HG02938 (cell line): Measurements from ENCODE around the gene AGAP5.

Source experiments
- ATAC-seq: cut with Tn5 transposase; IDR thresholded peaks from one replicate; pipeline ENCODE4 v1.9.1; 2021; ENCODE audit warnings: mild to moderate bottlenecking, moderate library complexity; ENCODE audit not compliant: unreplicated experiment

Gene AGAP5

GRCh38 chr10:73655990-73656298 lies 42.0 kb downstream of the AGAP5 start, which contains the start of gene SYNPO2L:
Gene SYNPO2L, minus strand, starts transcription at chr10:73656029. Its CDS starts 107 bp downstream, at chr10:73655922.
- ATAC-seq = no peak

GRCh38 chr10:73655257-73655989 lies 42.5 kb downstream of the AGAP5 start:
- ATAC-seq = no peak

DNA sequence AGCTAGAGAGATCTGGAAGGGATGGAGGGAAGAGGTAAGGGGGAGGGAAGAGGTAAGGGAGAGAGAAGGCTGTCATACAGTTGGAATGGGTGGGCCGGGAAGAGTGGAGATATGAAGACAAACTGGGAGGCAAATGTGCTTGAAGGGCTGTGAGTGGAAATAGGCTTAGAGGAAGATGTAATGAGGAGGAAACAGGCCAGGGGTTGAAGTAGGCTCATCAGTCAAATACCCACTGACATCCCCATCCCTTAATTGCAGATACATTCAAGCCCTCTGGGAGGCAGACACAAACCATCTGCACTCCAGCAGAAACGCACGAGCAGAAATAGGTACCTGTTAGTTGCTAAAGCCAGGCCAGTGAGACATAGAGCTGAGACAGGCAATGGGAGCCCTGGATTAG lies 44.2 kb downstream of the AGAP5 start:
- no peak for ATAC-seq

DNA sequence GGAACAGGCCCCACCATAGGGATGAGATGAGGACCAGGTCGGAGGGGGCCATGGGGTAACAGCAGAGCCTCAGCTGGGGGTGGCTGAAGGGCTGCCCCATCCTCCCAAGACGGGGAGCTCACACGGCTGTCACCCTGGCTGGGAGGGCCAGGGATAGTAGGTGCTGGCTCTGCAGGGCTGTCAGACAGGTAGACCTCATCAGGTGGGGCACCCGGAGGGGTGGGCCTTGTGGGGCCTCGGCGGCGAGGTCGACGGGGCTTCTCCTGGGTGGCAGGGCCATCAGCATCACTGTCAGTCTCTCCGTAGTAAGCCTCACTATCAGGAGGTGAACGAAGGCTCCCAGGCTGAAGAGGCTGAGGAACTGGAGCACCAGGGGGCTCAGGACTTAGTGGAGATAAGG lies 44.7 kb downstream of the AGAP5 start:
- ATAC-seq = no peak

DNA sequence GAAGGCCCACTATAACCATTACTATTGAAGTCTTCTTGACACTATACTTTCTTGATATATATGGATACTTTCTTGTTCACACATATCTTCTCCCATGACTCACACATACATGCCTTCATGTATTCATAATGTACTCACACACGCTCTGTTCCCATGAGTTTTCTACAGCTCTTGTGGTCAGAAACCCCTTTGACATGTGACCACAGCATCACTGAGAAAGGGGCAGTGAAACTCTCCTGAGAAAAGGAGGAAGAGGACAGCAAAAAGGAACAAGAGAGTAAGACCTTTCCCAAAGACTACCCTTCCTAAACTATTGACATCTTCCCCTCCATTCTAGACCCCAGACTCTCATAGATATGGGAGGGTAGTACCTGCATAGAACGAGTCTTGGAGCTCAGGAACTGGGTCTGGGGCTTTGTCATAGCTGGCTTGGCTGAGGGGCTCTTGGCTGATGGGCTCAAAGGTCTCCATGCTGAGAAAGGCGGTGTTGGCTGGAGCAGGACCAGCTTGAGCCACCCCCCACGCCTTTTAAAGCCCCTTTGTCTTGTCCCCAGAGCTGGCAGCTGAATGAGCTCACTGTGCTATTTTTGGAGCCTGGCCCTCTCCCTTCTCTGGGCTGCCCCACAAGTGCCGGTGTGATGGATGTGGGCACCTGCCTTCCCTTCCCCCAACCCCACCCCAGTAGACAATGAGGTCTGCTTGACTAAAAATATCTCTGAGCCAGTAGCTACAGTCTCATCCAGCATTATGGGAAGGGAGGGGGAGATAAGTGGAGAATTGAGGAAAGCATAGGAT lies 47.2 kb downstream of the AGAP5 start:
- no peak for ATAC-seq

DNA sequence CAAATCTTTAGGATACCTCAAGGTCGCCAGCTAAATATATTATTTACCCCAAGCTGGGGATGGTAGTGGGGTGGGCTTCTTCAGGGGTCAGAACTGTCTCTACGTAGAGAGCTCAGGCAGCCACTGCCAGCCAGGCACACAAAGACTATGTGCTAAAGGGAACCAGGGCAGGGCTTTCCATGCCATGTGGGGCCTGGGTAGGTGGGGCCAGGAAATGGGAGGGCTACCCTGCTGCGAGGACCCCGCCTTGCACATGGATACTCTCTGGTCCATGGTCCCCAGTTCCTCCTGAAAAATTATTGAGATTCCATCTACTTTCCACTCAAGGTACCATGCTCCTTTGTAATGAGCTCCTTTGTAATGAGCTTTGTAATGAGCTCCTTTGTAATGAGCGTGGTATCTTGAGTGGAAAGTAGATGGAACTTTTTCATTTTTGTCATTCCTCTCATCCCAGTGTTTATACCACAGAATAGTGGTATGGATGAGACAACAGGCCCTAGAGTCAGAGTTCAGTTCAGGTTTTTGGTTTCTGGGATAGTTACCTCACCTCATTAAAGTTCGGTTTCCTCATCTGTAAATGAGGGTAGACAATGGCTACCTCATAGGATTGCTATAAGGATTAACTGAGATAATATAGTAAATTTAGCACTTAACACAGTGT lies 47.9 kb downstream of the AGAP5 start:
- no peak for ATAC-seq

DNA sequence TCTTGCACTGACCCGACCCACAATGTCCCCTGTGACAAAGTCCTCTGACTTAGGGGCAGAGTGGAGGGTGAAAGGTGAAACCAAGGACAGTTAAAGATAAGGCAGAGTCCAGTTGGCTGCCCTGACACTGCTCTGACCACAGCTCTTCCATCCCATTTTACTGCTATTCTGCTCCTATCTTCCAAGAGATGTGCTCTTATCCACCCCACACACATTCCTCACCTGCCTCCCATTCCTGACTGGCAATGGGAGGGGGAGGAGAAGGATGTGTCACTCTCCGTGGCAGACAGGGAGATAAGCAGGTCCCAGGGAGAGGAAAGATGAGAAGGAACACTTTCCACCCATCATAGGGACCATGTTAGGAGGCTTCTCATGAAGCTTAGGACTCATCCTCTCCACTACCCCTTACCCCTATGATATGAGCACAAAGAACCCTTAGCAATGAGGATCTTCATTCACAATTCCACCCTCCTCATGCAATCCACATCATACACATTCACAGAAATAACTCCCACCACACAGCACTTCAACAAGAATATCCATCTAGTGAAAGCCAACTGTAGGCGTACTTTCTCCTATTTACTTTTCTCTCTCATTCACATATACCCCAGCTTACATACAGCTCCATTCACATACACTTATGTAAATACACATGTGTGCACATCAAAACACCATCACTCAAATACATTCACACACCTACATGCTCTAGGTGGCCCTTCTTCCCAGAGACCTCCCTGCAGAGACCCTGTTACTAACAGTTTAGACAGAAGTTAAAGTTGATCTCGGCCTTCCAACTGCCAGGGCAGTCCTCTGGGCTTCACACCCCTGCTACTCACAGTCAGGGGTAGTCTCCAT lies 48.7 kb downstream of the AGAP5 start:
- ATAC-seq = no peak

- ATAC-seq = no peak
These were observed 49.8 kb downstream of the AGAP5 start for GRCh38 chr10:73647875-73648651.

GRCh38 chr10:73647211-73647874 lies 50.6 kb downstream of the AGAP5 start:
- no peak for ATAC-seq

- ATAC-seq = no peak
These were observed 51.3 kb downstream of the AGAP5 start for GRCh38 chr10:73646598-73647041.

DNA sequence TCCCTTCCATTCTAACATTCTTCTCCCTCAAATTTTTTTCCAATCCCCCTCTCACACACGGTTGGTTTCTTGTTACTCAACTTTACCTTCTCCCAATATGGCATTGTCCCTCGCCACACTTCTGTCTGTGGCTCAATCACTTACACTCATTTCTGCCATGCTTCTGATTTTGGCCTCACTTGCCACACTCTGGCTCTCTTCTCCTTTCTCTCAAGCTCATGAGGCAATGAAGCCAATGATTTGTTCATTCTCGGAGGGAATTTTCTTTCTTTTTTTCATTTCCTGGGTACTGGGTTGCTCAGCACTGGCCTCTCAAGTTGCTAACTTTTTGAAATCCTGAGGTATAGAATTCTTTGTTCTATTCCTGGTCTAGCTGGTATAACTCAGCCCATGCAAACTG lies 52.7 kb downstream of the AGAP5 start:
- ATAC-seq = no peak

DNA sequence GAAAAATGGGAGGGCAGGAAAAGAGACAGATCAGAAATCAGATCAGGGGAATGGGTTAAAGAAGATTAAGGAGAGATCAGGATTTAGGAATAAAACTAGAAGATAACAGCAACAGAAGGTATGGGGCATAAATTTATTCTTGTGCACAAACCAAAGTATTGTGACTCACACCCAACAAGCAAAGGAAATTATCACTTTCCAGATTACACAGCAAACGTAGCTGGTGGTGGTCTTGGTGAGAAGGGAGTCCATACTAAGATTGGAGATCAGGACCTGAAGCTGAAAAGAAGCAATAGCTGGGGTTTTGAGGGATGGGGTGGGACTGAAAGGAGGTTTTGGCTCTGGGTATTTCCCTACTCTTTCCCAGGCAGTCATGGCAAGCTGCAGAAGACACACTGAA lies 53.1 kb downstream of the AGAP5 start:
- ATAC-seq = no peak

- ATAC-seq = no peak
These were observed 53.7 kb downstream of the AGAP5 start for GRCh38 chr10:73644015-73644743.

DNA sequence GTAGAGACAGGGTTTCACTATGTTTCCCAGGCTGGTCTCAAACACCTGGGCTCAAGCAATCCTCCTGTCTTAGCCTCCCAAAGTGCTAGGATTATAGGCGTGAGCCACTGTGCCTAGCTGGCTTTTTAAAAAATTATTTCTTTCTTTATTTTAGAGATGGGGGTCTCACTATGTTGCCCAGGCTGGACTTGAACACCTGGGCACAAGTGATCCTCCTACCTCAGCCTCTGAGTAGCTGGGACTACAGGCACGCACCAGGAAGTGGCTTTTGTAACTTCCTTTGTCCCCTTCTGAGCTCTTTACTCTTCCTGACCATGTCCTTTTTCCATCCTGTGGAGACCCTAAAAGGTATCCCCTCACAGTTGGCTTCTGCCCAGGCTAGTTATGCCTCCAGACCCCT lies 54.5 kb downstream of the AGAP5 start:
- no peak for ATAC-seq

GRCh38 chr10:73641328-73642060 lies 56.4 kb downstream of the AGAP5 start, which contains the start of gene MYOZ1:
Gene MYOZ1, minus strand, starts transcription at chr10:73641474. Its CDS starts 1,457 bp downstream, at chr10:73640017.
- no peak for ATAC-seq

GRCh38 chr10:73639286-73639685 lies 58.6 kb downstream of the AGAP5 start:
- ATAC-seq = no peak

DNA sequence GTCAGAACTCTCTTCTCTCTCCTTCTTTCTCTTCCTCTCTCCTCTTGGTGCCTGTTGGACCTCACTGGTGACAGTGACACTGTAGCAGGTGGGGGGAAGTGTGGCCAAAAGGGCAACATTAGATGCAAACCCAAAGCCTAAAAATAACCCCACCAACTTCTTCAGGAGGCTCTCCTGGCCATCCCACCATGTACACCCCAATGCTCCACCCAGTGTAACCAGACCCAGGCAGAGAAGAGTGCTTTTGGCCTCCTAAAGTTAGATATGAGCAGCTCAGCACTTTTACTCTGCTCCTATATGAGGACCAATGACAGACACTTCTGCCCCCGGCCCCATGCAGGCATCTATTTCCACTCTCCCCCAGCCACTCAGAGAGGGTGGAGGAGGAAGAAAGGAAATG lies 62.1 kb downstream of the AGAP5 start:
- ATAC-seq = no peak

DNA sequence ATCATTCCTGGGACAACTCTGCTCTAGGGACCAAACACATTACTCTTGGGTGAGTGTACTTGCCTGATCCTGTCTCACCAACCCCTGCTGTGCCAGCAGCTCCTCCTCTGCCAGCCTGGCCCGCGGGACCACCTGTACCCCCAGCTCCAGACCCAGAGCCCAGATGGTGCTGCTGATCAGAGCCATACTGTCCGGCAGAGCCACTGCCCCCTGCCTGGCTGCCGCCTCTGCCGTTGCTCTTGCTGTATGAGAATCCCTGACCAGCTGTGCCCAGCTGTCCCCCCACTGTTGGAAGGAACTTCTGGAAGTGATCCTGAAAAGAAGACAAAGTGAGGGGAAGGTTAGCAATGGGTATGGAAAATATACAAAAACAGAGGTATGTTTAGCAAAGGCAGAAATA lies 63.5 kb downstream of the AGAP5 start:
- no peak for ATAC-seq
